NCI-H82 treated with DMSO at 0.1 percent for 48 hours (cell line): ENCODE results near the gene TM7SF3.

Experiments used
- DNase-seq: peaks from one replicate; lab custom pipeline; 2025; ENCODE audit not compliant: unreplicated experiment; lab: John Stamatoyannopoulos, UW

TM7SF3 gene

DNA sequence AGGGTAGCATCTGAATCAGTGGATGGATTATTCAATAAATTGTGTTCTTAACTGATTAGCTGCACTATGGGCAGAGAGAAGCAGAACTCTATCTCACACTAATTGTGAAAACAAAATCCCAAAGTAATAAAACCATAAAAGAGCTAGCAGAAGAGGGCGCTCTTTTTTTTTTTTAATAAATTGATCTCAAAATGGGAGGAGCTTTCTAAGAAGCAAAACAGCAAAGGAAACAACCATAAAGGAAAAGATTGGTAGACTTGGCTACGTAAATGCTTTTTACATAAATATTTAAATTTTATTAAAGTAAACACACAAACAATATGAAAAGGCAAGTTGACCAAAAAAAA lies 1.5 kb upstream of the TM7SF3 start:
- peak; percentile 59 for DNase-seq

- peak; percentile 46 for DNase-seq
Observed at GRCh38 chr12:27014859-27015729, 910 bp upstream of the TM7SF3 start.

DNA sequence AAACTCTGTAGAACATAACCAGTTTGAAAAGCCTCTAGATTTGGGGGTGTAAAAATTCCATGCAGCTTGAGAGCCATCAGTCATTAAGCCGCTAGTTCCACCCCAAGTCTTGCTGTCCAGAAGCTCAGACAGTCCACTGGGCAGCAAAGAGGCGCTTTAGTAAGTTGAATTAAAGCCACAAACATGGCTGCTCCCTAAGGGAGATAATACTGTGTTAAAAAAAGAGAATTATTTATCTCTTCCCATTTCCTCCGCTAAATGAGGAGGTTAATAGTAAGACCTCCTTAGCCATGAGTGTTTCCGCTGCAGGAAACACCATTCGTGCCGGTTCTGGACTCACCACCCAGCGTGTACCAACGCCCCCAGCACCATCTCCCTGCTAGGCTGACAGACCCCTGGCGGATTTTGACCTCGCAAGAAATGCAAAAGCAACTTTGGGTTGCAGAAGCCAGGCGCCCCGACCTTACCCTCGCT lies 536 bp downstream of the TM7SF3 start:
- no peak for DNase-seq

DNA sequence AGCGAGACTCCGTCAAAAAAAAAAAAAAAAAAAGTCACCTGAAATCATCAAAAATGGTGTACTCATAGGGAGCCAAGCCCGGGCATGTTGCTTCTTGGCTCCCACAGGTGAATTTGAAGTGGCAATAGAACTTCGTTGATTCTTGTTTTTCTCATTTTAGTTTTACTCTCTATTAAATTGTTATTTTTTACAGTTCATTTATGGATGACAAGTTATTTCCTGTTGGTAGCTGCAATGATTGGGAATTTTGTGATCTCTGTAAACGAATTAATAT lies 1.3 kb downstream of the TM7SF3 start:
- DNase-seq, result no peak

DNA sequence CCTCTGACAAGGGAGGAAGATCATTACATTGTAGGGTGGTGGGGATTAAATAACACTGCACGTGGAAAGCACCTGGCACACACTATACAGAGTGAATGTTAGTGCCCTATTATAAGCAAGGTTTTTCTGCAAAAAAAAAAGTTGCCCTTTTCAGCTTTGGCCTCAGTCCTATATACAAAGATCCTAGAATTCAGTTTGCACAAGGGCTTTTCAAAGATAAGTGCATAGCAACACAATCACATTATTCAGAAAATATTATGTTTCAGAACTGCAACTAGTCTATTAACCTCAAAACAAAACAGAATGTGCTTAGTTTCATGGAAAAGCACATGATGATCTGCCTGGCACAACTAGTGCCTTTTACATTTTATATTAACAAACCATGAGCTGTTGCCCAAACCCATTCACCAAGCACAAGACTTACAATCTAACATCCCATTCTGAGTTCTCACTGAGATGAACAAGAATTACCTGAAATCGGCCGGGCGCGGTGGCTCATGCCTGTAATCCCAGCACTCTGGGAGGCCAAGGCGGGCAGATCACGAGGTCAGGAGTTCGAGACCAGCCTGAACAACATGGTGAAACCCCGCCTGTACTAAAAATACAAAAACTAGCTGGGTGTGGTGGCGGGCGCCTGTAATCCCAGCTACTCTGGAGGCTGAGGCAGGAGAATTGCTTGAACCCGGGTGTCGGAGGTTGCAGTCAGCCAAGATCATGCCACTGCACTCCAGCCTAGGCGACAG lies 1.8 kb downstream of the TM7SF3 start:
- DNase-seq, result peak; percentile 23

- DNase-seq, result no peak
Observed at GRCh38 chr12:27009881-27010301, 4.3 kb downstream of the TM7SF3 start.

DNA sequence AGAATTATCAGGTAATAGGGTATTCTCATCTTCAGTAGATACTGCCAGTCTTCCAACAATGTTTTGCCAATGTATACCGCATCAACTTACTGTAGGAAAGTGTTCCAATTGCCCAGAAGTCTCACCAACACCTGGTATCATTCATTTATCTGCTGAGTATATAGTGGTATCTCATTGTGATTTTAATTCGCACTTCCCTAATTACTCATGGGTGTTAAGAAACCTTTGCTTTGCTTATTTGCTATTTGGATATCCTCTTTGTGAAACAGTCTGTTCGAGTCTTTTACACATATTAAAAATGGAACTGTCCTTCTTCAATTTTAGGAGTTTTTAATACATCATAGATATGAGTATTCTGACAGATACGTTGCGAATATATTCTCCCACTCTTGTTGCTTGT lies 6.1 kb downstream of the TM7SF3 start:
- no peak for DNase-seq

- DNase-seq, result no peak
Observed at GRCh38 chr12:27006797-27007467, 7.3 kb downstream of the TM7SF3 start.

DNA sequence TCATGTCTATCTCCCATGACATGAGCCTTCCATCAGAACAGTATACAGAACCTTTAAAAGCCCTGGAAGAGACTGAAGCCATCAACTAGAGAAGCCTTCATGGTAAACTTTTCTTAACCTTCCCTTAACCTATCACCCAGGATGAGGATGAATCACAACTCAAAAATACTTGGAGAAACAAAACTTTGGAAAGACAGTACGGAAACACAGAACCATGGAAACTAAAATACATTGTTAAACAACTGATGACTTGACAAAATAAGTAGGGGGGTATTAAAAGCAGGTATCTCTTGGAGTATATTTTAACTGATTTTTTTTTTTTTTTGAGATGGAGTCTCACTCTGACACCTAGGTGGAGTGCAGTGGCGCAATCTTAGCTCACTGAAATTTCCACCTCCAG lies 8.7 kb downstream of the TM7SF3 start:
- peak; percentile 22 for DNase-seq

GRCh38 chr12:27003421-27004381 lies 10.5 kb downstream of the TM7SF3 start:
- DNase-seq, result peak; percentile 98

- DNase-seq, result no peak
Observed at GRCh38 chr12:27002141-27002540, 12.0 kb downstream of the TM7SF3 start.

GRCh38 chr12:27001663-27002062 lies 12.5 kb downstream of the TM7SF3 start:
- DNase-seq, result no peak

DNA sequence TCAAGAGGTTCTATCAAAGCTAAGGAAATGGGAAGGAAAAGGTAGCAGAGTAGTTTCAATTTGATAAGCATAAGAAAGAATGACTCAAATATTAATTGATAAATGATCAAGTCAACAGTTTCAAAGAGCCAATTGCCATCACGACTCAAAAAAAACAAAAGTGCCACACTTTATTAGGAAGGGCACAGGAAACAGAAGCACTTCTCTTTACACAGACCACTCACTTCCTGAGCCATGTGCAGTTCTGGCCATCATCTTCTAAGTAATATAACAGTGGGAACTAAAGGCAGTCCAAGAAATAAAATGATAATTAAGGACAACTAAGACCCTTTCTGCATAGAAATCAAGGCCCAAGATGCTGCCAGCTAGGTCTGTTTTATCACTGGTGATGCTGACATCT lies 13.2 kb downstream of the TM7SF3 start:
- no peak for DNase-seq

GRCh38 chr12:26997003-26997402 lies 17.2 kb downstream of the TM7SF3 start:
- DNase-seq, result no peak

DNA sequence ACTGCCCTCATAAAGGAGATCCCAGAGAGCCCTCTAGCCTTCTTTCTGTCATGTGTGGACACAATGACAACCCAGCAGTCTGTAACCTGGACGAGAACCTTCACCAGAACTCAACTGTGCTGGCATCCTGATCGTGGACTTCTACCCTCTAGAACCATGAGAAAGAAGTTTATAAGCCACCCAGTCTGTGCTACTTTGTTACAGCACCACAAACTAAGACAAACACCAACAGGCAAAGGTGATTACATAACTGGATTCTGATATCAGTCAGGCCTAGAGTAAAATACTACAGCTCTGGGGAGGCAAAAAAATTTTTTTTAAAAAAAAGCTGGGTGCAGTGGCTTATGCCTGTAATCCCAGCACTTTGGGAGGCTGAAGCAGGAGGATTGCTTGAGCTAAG lies 18.5 kb downstream of the TM7SF3 start:
- DNase-seq, result no peak

- DNase-seq, result no peak
Observed at GRCh38 chr12:26994109-26994508, 20.1 kb downstream of the TM7SF3 start.

GRCh38 chr12:26991826-26992225 lies 22.4 kb downstream of the TM7SF3 start:
- DNase-seq, result no peak

- no peak for DNase-seq
Observed at GRCh38 chr12:26989873-26990272, 24.3 kb downstream of the TM7SF3 start.

- no peak for DNase-seq
Observed at GRCh38 chr12:26988703-26989102, 25.5 kb downstream of the TM7SF3 start.

GRCh38 chr12:26987634-26988424 lies 26.4 kb downstream of the TM7SF3 start:
- no peak for DNase-seq
